Fibroblast of villous mesenchyme (primary cell): ENCODE results near the gene GSK3A. TPM values are rescaled to one million over a fixed set of nuclear protein-coding genes. Genes with fewer than 3 reads are reported as not detected.
"Not testable (repeated sequence)": the region's sequence is repeated elsewhere in the genome, so short reads cannot be mapped to it uniquely, and the experiment has no call there.

ENCODE experiments used
- DNase-seq: peaks from one replicate; pipeline ENCODE4 v3.0.0-alpha.2; 2010; ENCODE audit warnings: low read depth
- H3K4me3 ChIP-seq: 2 replicates; pipeline ENCODE4 v1.5.1; 2011; ENCODE audit warnings: low read depth, mild to moderate bottlenecking, low read length
- CTCF ChIP-seq: IDR thresholded peaks from 2 replicates; pipeline ENCODE4 v1.5.1; 2012; ENCODE audit warnings: low read depth, mild to moderate bottlenecking, low read length; ENCODE audit not compliant: insufficient read depth
- total RNA-seq: library from RNA; depleted of rRNA; stranded (reverse); fragments of >200 nt; gene quantifications from 2 replicates; pipeline ENCODE4 v1.2.3, GENCODE V29; 2012

GSK3A gene
- total RNA-seq, 1 donor: 21.2 TPM

GRCh38 chr19:42267644-42268141 is 25.3 kb upstream of the GSK3A start:
- no peak for TF ChIP-seq CTCF
- DNase-seq: peak; percentile 39

GRCh38 chr19:42266928-42267603 is 24.7 kb upstream of the GSK3A start:
- not testable (repeated sequence) for DNase-seq

More at GRCh38 chr19:42267644-42268141, 25.3 kb upstream of the GSK3A start:
- H3K4me3 ChIP-seq: peak overlapping the region; percentile 76

GRCh38 chr19:42266105-42266504 is 23.7 kb upstream of the GSK3A start:
- not testable (repeated sequence) for H3K4me3 ChIP-seq, DNase-seq

More at GRCh38 chr19:42266928-42267603, 24.7 kb upstream of the GSK3A start:
- H3K4me3 ChIP-seq: not testable (repeated sequence)

GRCh38 chr19:42261763-42262162 is 19.4 kb upstream of the GSK3A start:
- no peak overlapping the region for H3K4me3 ChIP-seq
- TF ChIP-seq CTCF: no peak
- no peak for DNase-seq

GRCh38 chr19:42257842-42258241 is 15.4 kb upstream of the GSK3A start:
- DNase-seq, H3K4me3 ChIP-seq: not testable (repeated sequence)

GRCh38 chr19:42255766-42256745 is 13.7 kb upstream of the GSK3A start:
- no peak for TF ChIP-seq CTCF
- H3K4me3 ChIP-seq: peak overlapping the region; percentile 66
- peak; percentile 68 for DNase-seq

GRCh38 chr19:42254850-42255765 is 12.7 kb upstream of the GSK3A start, which contains the start of gene ERF:
Gene ERF (minus strand): TSS chr19:42255128. CDS start chr19:42254999, 129 bp downstream.
- peak; percentile 91 for DNase-seq
- no peak for TF ChIP-seq CTCF
- peak within 1 kb of the TSS; percentile 90 for H3K4me3 ChIP-seq
